GM13977 (cell line): ENCODE data around the gene DGKH.
"Not testable (repeated sequence)": the region's sequence is repeated elsewhere in the genome, so short reads cannot be mapped to it uniquely, and the experiment has no call there.

Source experiments
- DNase-seq: peaks from one replicate; pipeline ENCODE4 v3.0.0; 2012; ENCODE audit warnings: low spot score
- in situ Hi-C: fragments of 300-500 bp; cut with MboI; formaldehyde crosslinking; loops from one replicate; pipeline ENCODE4 v1.12.0; 2022; ENCODE audit warnings: low sequenced_read_pairs, low pct_unique_long_range_greater_than_20kb, mixed read lengths, inconsistent platforms; ENCODE audit not compliant: unreplicated experiment
- TF ChIP-seq, protein P1 (sequence below): IDR thresholded peaks from 2 replicates; pipeline ENCODE4 v1.5.1; 2012; ENCODE audit warnings: mild to moderate bottlenecking, control low read depth; ENCODE audit not compliant: insufficient read depth; ENCODE audit errors: extremely low read depth, missing control alignments

The DGKH gene

DNA sequence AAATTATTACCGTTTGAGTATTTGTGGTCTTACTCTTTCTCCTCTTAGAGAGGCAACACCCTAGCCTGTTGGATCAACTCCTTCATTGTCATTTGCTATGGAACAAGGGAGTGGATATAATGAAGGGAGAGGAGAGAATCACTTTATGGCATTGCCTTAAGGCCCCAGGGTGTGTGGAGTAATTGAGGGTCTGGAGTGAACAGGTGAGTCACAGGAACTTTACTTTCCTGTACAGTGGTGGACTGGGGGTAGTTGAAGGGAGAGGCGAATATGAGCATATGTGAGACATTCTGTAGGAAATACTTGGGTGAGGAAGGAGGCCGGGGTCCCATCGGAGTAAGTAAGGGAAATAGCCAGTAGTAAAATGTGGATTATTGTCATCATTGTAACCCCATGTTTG is 17.0 kb downstream of the DGKH start:
- DNase-seq, result no peak
- in situ Hi-C loops, result no loop called here
- TF ChIP-seq, protein P1, sequence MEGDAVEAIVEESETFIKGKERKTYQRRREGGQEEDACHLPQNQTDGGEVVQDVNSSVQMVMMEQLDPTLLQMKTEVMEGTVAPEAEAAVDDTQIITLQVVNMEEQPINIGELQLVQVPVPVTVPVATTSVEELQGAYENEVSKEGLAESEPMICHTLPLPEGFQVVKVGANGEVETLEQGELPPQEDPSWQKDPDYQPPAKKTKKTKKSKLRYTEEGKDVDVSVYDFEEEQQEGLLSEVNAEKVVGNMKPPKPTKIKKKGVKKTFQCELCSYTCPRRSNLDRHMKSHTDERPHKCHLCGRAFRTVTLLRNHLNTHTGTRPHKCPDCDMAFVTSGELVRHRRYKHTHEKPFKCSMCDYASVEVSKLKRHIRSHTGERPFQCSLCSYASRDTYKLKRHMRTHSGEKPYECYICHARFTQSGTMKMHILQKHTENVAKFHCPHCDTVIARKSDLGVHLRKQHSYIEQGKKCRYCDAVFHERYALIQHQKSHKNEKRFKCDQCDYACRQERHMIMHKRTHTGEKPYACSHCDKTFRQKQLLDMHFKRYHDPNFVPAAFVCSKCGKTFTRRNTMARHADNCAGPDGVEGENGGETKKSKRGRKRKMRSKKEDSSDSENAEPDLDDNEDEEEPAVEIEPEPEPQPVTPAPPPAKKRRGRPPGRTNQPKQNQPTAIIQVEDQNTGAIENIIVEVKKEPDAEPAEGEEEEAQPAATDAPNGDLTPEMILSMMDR, result no peak

GRCh38 chr13:42066542-42066941 is 18.1 kb downstream of the DGKH start:
- TF ChIP-seq, protein P1, result no peak
- in situ Hi-C loops, result no loop called here
- DNase-seq, result no peak

DNA sequence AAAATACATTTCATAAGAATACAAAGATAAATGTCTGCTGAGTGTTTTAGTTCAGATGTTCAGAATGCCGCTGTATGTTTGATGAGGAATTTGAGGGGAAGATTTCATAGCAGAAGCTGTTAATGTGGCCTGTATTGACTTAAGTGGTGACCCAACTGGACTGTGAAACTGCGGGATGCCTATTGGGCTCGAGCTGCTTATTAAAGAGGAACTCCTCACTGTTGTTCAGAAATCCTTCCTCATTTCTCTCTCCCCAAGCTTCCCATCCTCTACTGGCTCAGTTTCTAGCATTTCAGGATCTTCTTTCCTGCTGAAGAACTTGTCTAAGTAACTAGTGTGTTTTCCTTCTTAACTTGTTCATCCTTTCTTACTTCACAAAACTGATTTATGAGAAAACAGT is 20.4 kb downstream of the DGKH start:
- TF ChIP-seq, protein P1, result no peak
- in situ Hi-C loops, result no loop called here
- DNase-seq, result no peak

- DNase-seq, in situ Hi-C loops: not testable (repeated sequence)
Measured at GRCh38 chr13:42070599-42070998, 22.2 kb downstream of the DGKH start.

- DNase-seq, in situ Hi-C loops: not testable (repeated sequence)
Measured at GRCh38 chr13:42071179-42071578, 22.7 kb downstream of the DGKH start.

GRCh38 chr13:42071672-42072419 is 23.4 kb downstream of the DGKH start:
- DNase-seq, result no peak
- in situ Hi-C loops, result no loop called here
- TF ChIP-seq, protein P1, result no peak

- no peak for DNase-seq
- in situ Hi-C loops, result no loop called here
- TF ChIP-seq, protein P1, result no peak
Measured at GRCh38 chr13:42073683-42074082, 25.2 kb downstream of the DGKH start.

DNA sequence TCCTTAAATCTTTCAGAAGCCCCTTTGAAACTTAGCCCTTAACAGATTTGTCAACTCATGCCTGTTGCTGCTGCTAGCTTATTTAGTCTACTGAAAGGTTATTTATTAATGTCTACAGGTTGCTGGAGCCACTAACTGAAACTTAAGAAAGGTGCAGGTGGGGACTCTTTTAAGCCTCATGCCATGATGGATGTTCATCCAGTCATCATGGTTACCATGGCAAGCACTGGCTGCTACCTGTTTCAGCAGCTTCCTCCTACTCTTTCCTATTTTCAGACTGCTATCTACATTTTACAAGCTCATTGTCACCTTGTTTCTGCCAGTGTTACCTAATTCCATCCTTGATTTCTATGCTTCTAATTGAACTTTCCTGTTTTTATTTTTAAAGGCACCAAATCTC is 27.1 kb downstream of the DGKH start:
- TF ChIP-seq, protein P1, result no peak
- in situ Hi-C loops, result no loop called here
- DNase-seq, result peak; percentile 32
